KMS-11 (cell line): ENCODE data around the gene LY6G6D.
A peak's percentile ranks its signal among the peaks of the same experiment; 100 is the strongest.

ENCODE experiments used
- H2AFZ ChIP-seq: fragments of 200-600 bp; sonication (generic); 2 replicates; pipeline ENCODE4 v1.6.1; 2016; ENCODE audit warnings: antibody characterized with exemption, mixed run types, low read depth
- H3K27ac ChIP-seq: fragments of 200-600 bp; sonication (generic); 2 replicates; pipeline ENCODE4 v1.6.1; 2016; ENCODE audit warnings: mild to moderate bottlenecking, mixed run types
- H3K27me3 ChIP-seq: fragments of 200-600 bp; sonication (generic); 2 replicates; pipeline ENCODE4 v1.6.1; 2017; ENCODE audit warnings: mild to moderate bottlenecking, low read depth, mixed run types, moderate library complexity; ENCODE audit not compliant: insufficient read depth
- H3K36me3 ChIP-seq: fragments of 200-600 bp; sonication (generic); 2 replicates; pipeline ENCODE4 v1.6.1; 2017; ENCODE audit warnings: mild to moderate bottlenecking, mixed run types; ENCODE audit not compliant: insufficient read depth
- H3K4me1 ChIP-seq: fragments of 200-600 bp; sonication (generic); 2 replicates; pipeline ENCODE4 v1.6.1; 2016; ENCODE audit warnings: mild to moderate bottlenecking, low read depth, mixed run types; ENCODE audit not compliant: poor library complexity, severe bottlenecking
- H3K4me2 ChIP-seq: fragments of 200-600 bp; sonication (generic); 2 replicates; pipeline ENCODE4 v1.7.0; 2016; ENCODE audit warnings: mild to moderate bottlenecking, mixed run types
- H3K4me3 ChIP-seq: fragments of 200-600 bp; sonication (generic); IDR thresholded peaks from 2 replicates; pipeline ENCODE4 v1.6.1; 2017; ENCODE audit warnings: low read depth, low read length, mixed read lengths; ENCODE audit not compliant: insufficient read depth
- H3K79me2 ChIP-seq: fragments of 200-600 bp; sonication (generic); 2 replicates; pipeline ENCODE4 v1.6.1; 2016; ENCODE audit warnings: low read depth, mixed run types; ENCODE audit not compliant: insufficient read depth
- H3K9ac ChIP-seq: fragments of 200-600 bp; sonication (generic); 2 replicates; pipeline ENCODE4 v1.6.1; 2016; ENCODE audit warnings: mild to moderate bottlenecking, mixed run types
- H4K20me1 ChIP-seq: fragments of 200-600 bp; sonication (generic); 2 replicates; pipeline ENCODE4 v1.6.1; 2016; ENCODE audit warnings: mild to moderate bottlenecking, mixed run types; ENCODE audit not compliant: insufficient read depth
- CTCF ChIP-seq: fragments of 200-600 bp; sonication (generic); conservative IDR thresholded peaks from 2 replicates; pipeline ENCODE4 v1.6.1; 2017; ENCODE audit warnings: low read depth, mild to moderate bottlenecking, antibody characterized with exemption, low read length, moderate library complexity, mixed read lengths

The LY6G6D gene

DNA sequence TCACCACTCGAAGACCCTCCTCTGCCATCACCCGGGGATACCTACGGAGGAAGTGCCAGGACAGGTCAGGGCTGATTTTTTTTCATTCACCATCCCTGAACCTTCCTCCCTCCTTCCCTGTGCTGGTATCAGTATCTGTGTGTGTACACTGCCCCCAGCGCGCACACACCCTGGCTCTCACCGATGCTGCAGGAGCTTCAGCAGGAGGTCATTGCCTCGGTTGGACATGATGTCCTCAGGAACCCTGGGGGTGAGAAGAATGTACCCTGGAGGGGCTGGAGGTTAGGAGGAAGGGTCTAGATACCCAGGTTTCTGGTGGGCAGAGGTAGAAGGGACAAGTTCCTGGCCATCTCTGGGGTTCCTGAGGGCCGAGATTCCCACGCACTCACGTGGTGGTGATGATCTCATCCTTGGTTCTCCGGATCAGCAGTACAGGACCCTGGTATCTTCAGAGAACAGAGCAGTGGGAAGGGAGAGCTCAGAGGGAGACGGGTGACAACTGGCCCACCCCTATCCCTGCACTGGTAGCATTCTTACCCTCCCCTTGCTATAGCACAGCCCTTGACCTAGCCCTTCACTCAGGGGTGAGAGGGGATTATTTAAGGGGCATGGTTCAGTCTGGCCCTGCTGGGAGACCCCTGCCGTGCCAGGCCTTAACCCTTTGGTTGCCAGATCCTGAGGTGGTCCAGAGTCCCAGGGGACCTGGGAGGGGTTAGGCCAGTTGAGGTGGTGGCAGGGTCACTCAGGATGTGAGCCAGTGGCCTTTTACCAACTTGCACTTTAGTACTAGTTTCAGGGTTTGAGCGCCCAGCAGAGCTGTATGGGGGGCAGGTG is 27.1 kb upstream of the LY6G6D start:
- Histone ChIP-seq H4K20me1 (no peaks in the 10 kb centered on the region), H3K4me2 (no peak overlapping the region), H2AFZ (no peak overlapping the region), H3K36me3 (no peaks in the 10 kb centered on the region), H3K27me3 (no peaks in the 10 kb centered on the region), H3K9ac (no peak overlapping the region), H3K4me3 (no peak overlapping the region), H3K27ac (no peak overlapping the region), H3K4me1 (no peaks in the 10 kb centered on the region), H3K79me2 (no peaks in the 10 kb centered on the region)
- no peak for TF ChIP-seq CTCF

- H3K36me3 ChIP-seq = no peaks in the 10 kb centered on the region
- H4K20me1 ChIP-seq = no peaks in the 10 kb centered on the region
- no peak overlapping the region for H3K4me3 ChIP-seq
- H3K79me2 ChIP-seq = no peaks in the 10 kb centered on the region
- peak; percentile 61; the same call in 1 of the 2 replicates for TF ChIP-seq CTCF
- no peak overlapping the region for H3K27ac ChIP-seq
- H3K9ac ChIP-seq = no peak overlapping the region
- H3K27me3 ChIP-seq = no peaks in the 10 kb centered on the region
- H3K4me2 ChIP-seq = no peak overlapping the region
- H3K4me1 ChIP-seq = no peaks in the 10 kb centered on the region
- H2AFZ ChIP-seq = no peak overlapping the region
These were observed 25.7 kb upstream of the LY6G6D start for GRCh38 chr6:31689249-31690110.

DNA sequence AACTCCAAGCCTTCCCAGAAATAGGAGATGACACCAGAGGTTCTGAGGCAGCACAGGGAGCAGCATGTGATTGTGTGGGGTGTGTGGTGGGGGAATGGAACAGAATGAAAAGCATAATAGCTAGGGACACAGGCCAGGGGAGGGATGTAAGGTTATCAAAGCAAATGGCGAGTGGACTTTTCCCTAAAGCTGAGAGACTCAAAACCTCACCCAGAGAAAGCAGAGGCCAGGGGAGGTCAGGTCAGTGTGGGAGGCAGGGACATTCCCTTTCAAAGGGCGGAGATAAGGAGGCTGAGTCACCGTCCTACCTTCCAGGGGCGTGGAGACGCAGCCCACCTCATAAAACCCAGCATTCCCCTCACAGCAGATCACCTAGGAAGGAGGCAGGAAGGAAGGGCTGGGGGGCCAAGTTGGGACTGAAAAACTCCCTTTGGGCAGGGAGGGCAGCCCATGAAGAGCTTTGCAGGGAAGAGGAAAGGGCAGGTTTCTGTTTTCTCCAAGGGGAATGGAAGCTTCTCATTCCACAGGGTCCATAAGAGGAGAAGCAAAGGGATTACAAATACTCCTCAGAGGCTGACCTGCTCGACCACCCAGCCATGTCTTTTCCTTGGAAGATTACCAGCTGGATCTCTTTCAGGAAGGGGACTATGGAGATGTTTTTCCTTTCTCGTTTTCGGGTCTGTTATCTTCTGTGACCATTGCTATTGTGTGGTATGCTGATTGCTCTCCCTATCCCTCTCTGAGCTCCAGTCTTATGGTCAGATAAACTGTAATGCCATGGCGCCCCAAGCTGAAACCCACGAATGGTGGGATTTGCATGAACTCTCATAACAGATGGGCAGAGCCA is 24.7 kb upstream of the LY6G6D start:
- TF ChIP-seq CTCF = no peak
- Histone ChIP-seq H3K27me3 (no peaks in the 10 kb centered on the region), H3K4me1 (no peaks in the 10 kb centered on the region), H3K36me3 (no peaks in the 10 kb centered on the region), H2AFZ (no peak overlapping the region), H3K4me3 (no peak overlapping the region), H3K9ac (no peak overlapping the region), H3K27ac (no peak overlapping the region), H4K20me1 (no peaks in the 10 kb centered on the region), H3K4me2 (no peak overlapping the region), H3K79me2 (no peaks in the 10 kb centered on the region)

DNA sequence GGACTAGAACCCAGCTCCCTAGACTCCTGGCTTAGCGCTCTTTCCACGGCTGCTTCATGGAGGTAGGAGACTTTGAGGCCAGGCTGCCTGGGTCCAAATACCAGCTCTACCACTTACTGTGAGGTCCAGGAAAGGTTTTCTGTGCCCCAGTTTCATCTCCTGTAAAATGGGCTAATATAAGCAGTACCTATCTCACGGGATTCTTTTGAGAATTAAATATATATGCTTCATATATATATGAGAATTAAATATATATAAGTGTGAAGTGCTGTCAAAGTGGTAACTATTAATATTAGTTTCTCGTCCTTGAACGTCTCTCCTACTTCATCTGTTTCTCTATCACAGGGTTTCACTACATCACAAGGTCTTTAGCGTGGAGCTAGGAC is 24.1 kb upstream of the LY6G6D start:
- Histone ChIP-seq H3K27me3 (no peaks in the 10 kb centered on the region), H3K4me2 (no peak overlapping the region), H3K79me2 (no peaks in the 10 kb centered on the region), H4K20me1 (no peaks in the 10 kb centered on the region), H3K4me3 (no peak overlapping the region), H3K4me1 (no peaks in the 10 kb centered on the region), H3K9ac (no peak overlapping the region), H2AFZ (no peak overlapping the region), H3K27ac (no peak overlapping the region), H3K36me3 (no peaks in the 10 kb centered on the region)
- no peak for TF ChIP-seq CTCF
